ENCODE results near the gene AGPAT3.
"Not testable (repeated sequence)": the region's sequence is repeated elsewhere in the genome, so short reads cannot be mapped to it uniquely, and the experiment has no call there.

The AGPAT3 gene

GRCh38 chr21:43864962-43865539, at the start of gene AGPAT3:
Gene AGPAT3, plus strand, starts transcription at chr21:43865223. Its CDS starts 94,459 bp downstream, at chr21:43959682.
- no peak for DNase-seq (ENCODE audit: low read depth)

GRCh38 chr21:43815991-43816390, 49.0 kb upstream of the AGPAT3 start:
- no peak for DNase-seq (ENCODE audit: low read depth)

DNA sequence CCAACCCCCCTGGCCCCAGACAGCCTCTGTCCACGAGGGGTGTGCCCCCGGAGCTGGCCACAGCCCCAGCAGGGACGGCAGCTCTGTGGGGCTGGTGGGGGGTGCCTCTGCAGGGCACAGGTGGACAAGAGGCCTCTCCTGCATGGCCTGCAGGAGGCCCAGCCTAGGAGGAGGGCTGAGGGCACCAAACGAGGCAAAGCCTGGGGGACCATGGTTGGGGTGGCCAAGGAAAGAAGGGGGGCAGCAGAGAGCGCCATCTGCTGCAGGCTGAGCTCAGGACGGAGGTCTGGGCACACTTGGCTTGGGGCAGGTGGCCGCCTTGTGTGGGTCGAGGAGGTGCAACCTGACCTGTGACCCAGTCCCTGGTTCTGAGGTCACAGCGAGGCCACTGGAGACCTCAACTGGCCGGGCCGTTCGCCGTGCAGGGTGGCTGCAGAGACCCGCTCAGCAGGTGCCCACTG, 48.4 kb upstream of the AGPAT3 start:
- no peak for DNase-seq (ENCODE audit: low read depth)

GRCh38 chr21:43817157-43818086, 47.6 kb upstream of the AGPAT3 start:
- DNase-seq (ENCODE audit: low read depth): no peak

DNA sequence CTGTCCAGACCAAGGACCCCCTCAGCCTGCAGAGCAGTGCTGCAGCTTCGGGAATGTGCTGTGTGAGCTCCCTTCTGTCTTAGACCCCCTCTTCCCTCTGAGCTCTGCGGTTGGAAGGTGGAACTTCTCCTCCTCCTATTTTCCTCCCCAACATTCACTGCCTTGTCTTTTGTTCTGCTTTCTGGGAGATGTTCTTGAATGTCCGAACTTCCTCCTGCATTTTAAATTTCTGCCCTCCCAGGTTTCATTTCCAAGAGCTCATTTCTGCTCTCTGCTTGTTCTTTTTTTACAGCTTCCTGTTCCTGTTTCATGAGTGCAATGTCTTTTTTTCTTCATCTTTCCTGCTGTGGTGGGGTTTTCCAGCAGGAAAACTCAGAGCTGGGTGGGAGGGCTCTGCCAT, 46.3 kb upstream of the AGPAT3 start:
- DNase-seq (ENCODE audit: low read depth): no peak

GRCh38 chr21:43819511-43820405, 45.3 kb upstream of the AGPAT3 start:
- no peak for DNase-seq (ENCODE audit: low read depth)

- no peak for DNase-seq (ENCODE audit: low read depth)
These were observed 44.6 kb upstream of the AGPAT3 start for GRCh38 chr21:43820466-43820865.

GRCh38 chr21:43822166-43822565, 42.9 kb upstream of the AGPAT3 start:
- not testable (repeated sequence) for DNase-seq (ENCODE audit: low read depth)

GRCh38 chr21:43822741-43823140, 42.3 kb upstream of the AGPAT3 start:
- DNase-seq (ENCODE audit: low read depth): not testable (repeated sequence)

GRCh38 chr21:43824333-43825241, 40.4 kb upstream of the AGPAT3 start:
- DNase-seq (ENCODE audit: low read depth): no peak

DNA sequence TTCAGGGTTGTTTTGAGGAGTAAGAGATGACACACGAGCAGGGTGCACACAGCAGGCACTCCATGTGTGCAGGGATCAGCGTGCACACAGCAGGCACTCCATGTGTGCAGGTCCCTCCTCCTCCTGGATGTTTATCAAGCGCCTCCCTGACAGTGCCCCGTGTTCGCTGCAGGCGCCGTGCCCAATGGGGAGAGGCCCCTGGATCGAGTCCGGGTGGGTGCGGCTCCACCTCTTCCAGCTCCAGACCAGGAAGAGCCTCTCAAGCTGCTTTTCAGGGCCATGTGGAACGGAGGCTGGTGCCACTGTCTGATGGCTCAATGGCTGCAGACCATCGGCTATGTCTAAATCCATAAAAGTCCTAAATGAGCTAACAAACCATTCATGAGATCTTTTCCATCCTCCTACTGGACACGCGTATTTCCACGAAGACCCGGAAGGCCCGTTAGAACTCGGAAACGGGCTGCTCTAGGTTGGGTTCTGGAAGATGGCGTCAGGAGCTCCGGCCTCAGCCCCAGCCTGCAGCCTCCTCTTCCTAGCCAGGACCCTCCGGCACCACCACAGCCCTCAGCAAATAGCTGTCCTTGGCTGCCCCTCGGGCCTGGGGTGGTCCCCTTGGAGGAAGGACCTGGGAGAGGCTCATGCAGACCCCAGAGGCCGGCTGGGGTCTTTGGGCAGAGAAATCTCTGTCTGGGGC, 39.6 kb upstream of the AGPAT3 start:
- no peak for DNase-seq (ENCODE audit: low read depth)

- no peak for DNase-seq (ENCODE audit: low read depth)
These were observed 38.9 kb upstream of the AGPAT3 start for GRCh38 chr21:43825936-43826622.

DNA sequence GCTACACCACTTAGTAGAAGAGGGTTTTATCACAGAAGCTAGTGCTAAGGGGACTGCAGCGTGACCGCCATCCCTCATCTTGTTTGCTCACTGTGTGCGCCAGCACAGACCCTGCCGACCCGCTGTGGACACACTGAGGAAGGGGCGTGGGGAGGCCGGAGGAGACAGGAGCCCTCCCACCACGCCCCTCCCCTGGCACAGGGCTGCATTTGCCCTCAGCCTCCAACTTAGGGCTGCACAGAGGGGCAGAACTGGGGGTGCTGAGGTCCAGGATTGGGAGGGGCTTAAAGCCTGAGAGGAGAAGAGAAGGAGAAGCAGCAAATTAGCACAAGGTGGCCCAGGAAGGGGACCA, 38.4 kb upstream of the AGPAT3 start:
- DNase-seq (ENCODE audit: low read depth): no peak

DNA sequence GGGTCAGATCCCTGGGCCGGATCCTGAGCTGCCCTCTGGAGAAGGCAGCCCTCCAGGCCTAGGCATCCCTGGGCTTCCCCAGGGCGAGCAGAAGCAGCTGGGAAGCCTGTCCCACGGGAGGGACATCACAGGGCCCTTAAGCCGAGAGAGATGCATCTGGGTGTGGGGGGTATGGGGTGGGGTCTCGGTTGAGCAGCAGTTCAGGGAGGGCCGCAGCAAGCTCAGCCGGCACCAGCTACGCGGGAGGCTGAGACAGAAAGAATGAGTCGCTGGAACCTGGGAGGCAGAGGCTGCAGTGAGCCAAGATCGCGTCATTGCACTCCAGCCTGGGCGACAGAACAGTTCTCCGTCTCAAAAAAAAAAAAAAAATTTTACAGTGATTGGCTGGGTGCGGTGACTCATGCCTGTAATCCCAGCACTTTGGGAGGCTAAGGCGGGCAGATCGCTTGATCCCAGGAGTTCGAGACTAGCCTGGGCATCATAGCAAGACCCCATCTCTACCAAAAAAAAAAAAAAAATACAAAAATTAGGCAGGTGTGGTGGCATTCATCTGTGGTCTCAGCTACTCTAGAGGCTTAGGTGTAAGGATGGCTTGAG, 37.9 kb upstream of the AGPAT3 start:
- DNase-seq (ENCODE audit: low read depth): no peak

DNA sequence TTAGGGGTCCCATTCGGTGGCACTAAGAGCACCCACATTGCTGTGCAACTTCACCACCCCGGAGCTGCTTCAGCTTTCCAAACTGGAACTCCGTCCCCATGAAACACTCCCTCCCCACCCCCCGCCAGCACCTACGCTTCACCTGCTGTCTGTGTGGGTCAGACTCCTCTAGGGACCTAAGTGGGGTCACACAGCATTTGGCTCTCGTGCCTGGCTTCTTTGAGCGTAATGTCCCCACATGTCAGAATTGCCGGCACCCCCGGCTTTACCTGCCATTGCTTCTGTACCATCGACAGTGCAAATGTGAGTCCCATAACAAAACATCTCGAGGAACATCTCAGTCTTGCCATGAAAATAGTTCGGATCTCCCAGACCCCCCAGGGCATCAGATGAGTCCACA, 35.9 kb upstream of the AGPAT3 start:
- DNase-seq (ENCODE audit: low read depth): no peak

DNA sequence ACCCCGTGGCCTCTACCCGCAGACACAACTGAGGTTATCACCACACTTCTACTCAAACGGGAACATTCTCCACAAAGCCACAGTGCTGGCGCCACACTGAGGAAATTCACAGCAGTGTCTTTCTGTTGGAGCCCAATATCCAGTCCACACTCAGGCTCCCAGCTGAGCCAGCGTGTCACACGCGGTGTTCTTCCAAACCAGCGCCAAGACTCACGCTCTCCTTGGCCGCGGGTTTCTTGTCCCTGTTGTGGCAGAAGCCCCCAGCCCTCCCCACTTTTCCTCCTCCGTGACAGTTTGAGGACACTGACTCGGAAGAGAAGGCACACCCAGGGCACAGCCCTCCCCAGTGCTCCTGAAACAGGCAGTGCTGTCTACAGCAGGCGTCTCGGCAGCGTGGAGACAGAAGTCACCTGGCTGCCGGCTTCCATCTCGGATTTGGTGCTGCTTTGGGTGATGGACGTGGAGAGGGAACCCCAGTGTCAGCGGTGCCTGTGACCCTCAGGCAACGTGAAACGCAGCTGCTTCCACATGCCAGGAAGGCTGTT, 35.4 kb upstream of the AGPAT3 start:
- DNase-seq (ENCODE audit: low read depth): no peak

- DNase-seq (ENCODE audit: low read depth): no peak
These were observed 32.9 kb upstream of the AGPAT3 start for GRCh38 chr21:43832158-43832550.

- DNase-seq (ENCODE audit: low read depth): no peak
These were observed 32.4 kb upstream of the AGPAT3 start for GRCh38 chr21:43832648-43833047.

DNA sequence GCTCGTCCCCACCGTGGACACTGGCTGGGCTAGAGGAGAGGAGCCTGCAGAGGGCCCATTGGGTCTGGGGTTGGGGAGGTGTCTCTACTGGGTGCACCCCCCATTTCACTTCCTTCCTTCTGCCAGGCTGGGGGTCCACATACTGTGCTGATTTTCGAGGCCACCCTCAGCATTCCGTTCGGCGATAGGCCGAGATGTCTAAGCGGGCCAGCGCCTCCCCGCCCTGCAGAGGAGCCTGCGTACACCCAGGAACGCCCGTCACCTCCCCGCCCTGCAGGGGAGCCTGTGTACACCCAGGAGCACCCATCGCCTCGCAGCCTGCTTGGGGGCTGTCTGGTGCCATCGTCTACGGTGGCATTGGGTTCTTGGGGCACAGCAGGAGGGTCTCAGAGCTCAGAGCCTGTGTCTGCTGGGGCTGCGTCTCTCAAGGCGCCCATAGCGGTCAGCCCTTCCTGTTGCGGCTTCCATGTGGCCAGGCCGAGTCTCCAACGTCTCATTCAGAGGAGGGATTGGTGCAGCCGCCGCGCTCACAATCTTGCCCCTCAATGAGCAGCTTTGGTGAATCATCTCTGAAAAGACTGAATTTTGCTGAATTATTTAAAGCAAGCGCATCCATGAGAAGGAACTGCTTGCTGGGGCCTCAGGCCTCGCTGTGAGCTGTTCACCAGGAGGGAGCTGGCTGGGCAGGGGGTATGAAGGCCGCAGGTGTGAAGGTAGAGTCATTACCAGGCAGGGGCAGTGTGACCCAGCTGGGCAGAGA, 30.7 kb upstream of the AGPAT3 start:
- DNase-seq (ENCODE audit: low read depth): no peak

All from stimulated activated CD8-positive, alpha-beta memory T cell treated with anti-CD3 and anti-CD28 coated beads, Interleukin-7, amount 100 ng/mL, for 24 hours (primary cell).